Osteoblast (primary cell): ENCODE data around the gene TMEM234. TPM values are rescaled to one million over a fixed set of nuclear protein-coding genes. Genes with fewer than 3 reads are reported as not detected.
A peak's percentile ranks its signal among the peaks of the same experiment; 100 is the strongest.

Experiments
- DNase-seq: peaks from one replicate; pipeline ENCODE4 v3.0.0; 2011; ENCODE audit warnings: low spot score, mixed read lengths; ENCODE audit not compliant: insufficient read length; ENCODE audit errors: missing footprints
- H2AFZ ChIP-seq: 2 replicates; pipeline ENCODE4 v1.6.0; 2011; ENCODE audit warnings: mild to moderate bottlenecking, low read length
- H3K27ac ChIP-seq: 2 replicates; pipeline ENCODE4 v1.5.1; 2011; ENCODE audit warnings: mild to moderate bottlenecking, low read depth, low read length, moderate library complexity
- H3K27me3 ChIP-seq: 2 replicates; pipeline ENCODE4 v1.6.0; 2012; ENCODE audit warnings: mild to moderate bottlenecking, control low read depth, inconsistent platforms, low read length, moderate library complexity; ENCODE audit not compliant: insufficient read depth
- H3K36me3 ChIP-seq: 2 replicates; pipeline ENCODE4 v1.5.1; 2011; ENCODE audit warnings: mild to moderate bottlenecking, low read length, control low read depth, moderate library complexity; ENCODE audit not compliant: insufficient read depth
- H3K4me1 ChIP-seq: 2 replicates; pipeline ENCODE4 v1.5.1; 2011; ENCODE audit warnings: mild to moderate bottlenecking, low read length, control low read depth, moderate library complexity; ENCODE audit not compliant: insufficient read depth
- H3K4me2 ChIP-seq: 2 replicates; pipeline ENCODE4 v1.6.0; 2011; ENCODE audit warnings: mild to moderate bottlenecking, low read length; ENCODE audit not compliant: insufficient read depth
- H3K4me3 ChIP-seq: fragments of 200-600 bp; sonication (generic); 3 replicates; pipeline ENCODE4 v1.5.1; 2012; ENCODE audit warnings: mild to moderate bottlenecking, low read length, inconsistent platforms; ENCODE audit not compliant: insufficient read depth
- H3K79me2 ChIP-seq: 2 replicates; pipeline ENCODE4 v1.6.0; 2012; ENCODE audit warnings: mild to moderate bottlenecking, low read length, control low read depth, inconsistent platforms; ENCODE audit not compliant: insufficient read depth
- H3K9me3 ChIP-seq: 2 replicates; pipeline ENCODE4 v1.5.1; 2011; ENCODE audit warnings: low read depth, low read length, control low read depth
- H4K20me1 ChIP-seq: 2 replicates; pipeline ENCODE4 v1.6.0; 2012; ENCODE audit warnings: mild to moderate bottlenecking, low read length, control low read depth; ENCODE audit not compliant: insufficient read depth
- CTCF ChIP-seq: IDR thresholded peaks from 2 replicates; pipeline ENCODE4 v1.5.1; 2011; ENCODE audit warnings: mild to moderate bottlenecking, low read depth, low read length, moderate library complexity; ENCODE audit errors: extremely low read depth
- total RNA-seq: library from RNA; depleted of rRNA; stranded (reverse); fragments of >200 nt; gene quantifications from 2 replicates; pipeline ENCODE4 v1.2.3, GENCODE V29; 2012

TMEM234 gene
- total RNA-seq, 1 donor = 24.2 TPM

GRCh38 chr1:32199043-32199716 lies 23.0 kb downstream of the TMEM234 start:
- Histone ChIP-seq H3K4me1 (peaks cover 34% of the 10 kb centered on the region), H2AFZ (no peak overlapping the region), H3K79me2 (no peaks in the 10 kb centered on the region), H4K20me1 (peaks cover 27% of the 10 kb centered on the region), H3K4me3 (no peak overlapping the region), H3K27me3 (no peaks in the 10 kb centered on the region), H3K27ac (peak overlapping the region; percentile 99), H3K9me3 (no peaks in the 10 kb centered on the region), H3K4me2 (peak overlapping the region; percentile 99), H3K36me3 (peaks cover 54% of the 10 kb centered on the region)
- TF ChIP-seq CTCF = no peak
- peak; percentile 53 for DNase-seq

GRCh38 chr1:32198237-32199042 lies 23.7 kb downstream of the TMEM234 start:
- H3K36me3 ChIP-seq = peaks cover 58% of the 10 kb centered on the region
- no peak for TF ChIP-seq CTCF

GRCh38 chr1:32197837-32198236 lies 24.3 kb downstream of the TMEM234 start:
- no peak overlapping the region for H2AFZ ChIP-seq
- H4K20me1 ChIP-seq = peaks cover 32% of the 10 kb centered on the region
- H3K27ac ChIP-seq = no peak overlapping the region
- H3K79me2 ChIP-seq = no peaks in the 10 kb centered on the region
- no peak for DNase-seq
- H3K36me3 ChIP-seq = peaks cover 63% of the 10 kb centered on the region
- H3K9me3 ChIP-seq = no peaks in the 10 kb centered on the region
- H3K27me3 ChIP-seq = no peaks in the 10 kb centered on the region
- no peak overlapping the region for H3K4me2 ChIP-seq
- TF ChIP-seq CTCF = no peak
- peaks cover 34% of the 10 kb centered on the region for H3K4me1 ChIP-seq
- H3K4me3 ChIP-seq = no peak overlapping the region

More at GRCh38 chr1:32198237-32199042, 23.7 kb downstream of the TMEM234 start:
- Histone ChIP-seq H3K27ac (no peak overlapping the region), H3K4me3 (no peak overlapping the region), H3K4me1 (peaks cover 34% of the 10 kb centered on the region), H3K4me2 (no peak overlapping the region), H3K79me2 (no peaks in the 10 kb centered on the region), H3K27me3 (no peaks in the 10 kb centered on the region), H2AFZ (no peak overlapping the region), H4K20me1 (peaks cover 32% of the 10 kb centered on the region), H3K9me3 (no peaks in the 10 kb centered on the region)
- DNase-seq = no peak

- Histone ChIP-seq H3K9me3 (no peaks in the 10 kb centered on the region), H4K20me1 (peaks cover 32% of the 10 kb centered on the region), H3K4me3 (no peak overlapping the region), H2AFZ (no peak overlapping the region), H3K27me3 (no peaks in the 10 kb centered on the region), H3K27ac (peak overlapping the region; percentile 5), H3K4me1 (peaks cover 34% of the 10 kb centered on the region), H3K4me2 (no peak overlapping the region), H3K36me3 (peaks cover 71% of the 10 kb centered on the region), H3K79me2 (peaks cover 7% of the 10 kb centered on the region)
- no peak for TF ChIP-seq CTCF
- DNase-seq = no peak
Measured at GRCh38 chr1:32197074-32197473, 25.1 kb downstream of the TMEM234 start.
